ENCODE data around the gene PGD.

DNA sequence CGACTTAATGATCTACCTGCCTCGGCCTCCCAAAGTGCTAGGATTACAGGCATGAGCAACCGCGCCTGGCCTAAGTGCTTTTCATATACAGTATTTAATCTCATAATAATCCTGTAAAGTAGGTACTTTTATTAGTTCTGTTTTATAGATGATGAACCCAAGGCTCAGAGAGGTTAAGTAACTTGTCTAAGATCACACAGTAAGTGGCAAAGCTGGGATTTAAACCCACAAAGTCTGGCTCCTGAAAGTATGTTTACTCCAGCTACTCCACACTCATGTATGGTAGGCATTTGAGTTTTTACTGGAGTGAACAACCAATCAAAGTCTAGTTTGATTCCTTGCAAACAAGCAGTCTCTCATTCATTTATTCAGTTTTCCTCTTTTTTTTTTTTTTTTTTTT, 71.2 kb downstream of the PGD start:
- TF ChIP-seq BHLHE40 (IDR thresholded peaks at IDR 0.05; ENCODE audit: borderline replicate concordance in 1 of 2, low read depth in 2 of 2, low read length in 1 of 2) (no peak), ASH2L (IDR thresholded peaks at IDR 0.05; ENCODE audit: borderline replicate concordance, low read depth) (no peak), SIN3A (IDR thresholded peaks at IDR 0.05; ENCODE audit: low read depth, low read length) (no peak), MEF2A (IDR thresholded peaks at IDR 0.05; ENCODE audit: insufficient read depth, low read depth, low read length) (no peak)

All from GM12878 (cell line).